HepG2 (cell line): ENCODE data around the gene FECH. TPM values are rescaled to one million over a fixed set of nuclear protein-coding genes. Genes with fewer than 3 reads are reported as not detected.
A peak's percentile ranks its signal among the peaks of the same experiment; 100 is the strongest.

ENCODE experiments used
- ARNT2 ChIP-seq: sonication (generic); formaldehyde crosslinking; IDR thresholded peaks from 2 replicates; pipeline ENCODE4 v1.8.0; 2022; ENCODE audit warnings: mild to moderate bottlenecking, low read depth, missing genetic modification reagents, moderate library complexity
- MTA3 ChIP-seq: sonication (generic); formaldehyde crosslinking; IDR thresholded peaks from 2 replicates; pipeline ENCODE4 v1.4.0; 2020; ENCODE audit warnings: missing genetic modification reagents
- NKX3-1 ChIP-seq: sonication (generic); formaldehyde crosslinking; IDR thresholded peaks from 2 replicates; pipeline ENCODE4 v1.5.0; 2020; ENCODE audit warnings: missing genetic modification reagents
- POLR2AphosphoS2 ChIP-seq: IDR thresholded peaks from 2 replicates; pipeline ENCODE4 v1.6.1; 2011; ENCODE audit warnings: low read depth, low read length, improper control_type of control experiment
- SCMH1 ChIP-seq: sonication (generic); formaldehyde crosslinking; IDR thresholded peaks from 2 replicates; pipeline ENCODE4 v1.9.0; 2021; ENCODE audit warnings: missing genetic modification reagents, mild to moderate bottlenecking, borderline replicate concordance
- TRIM24 ChIP-seq: sonication (generic); formaldehyde crosslinking; IDR thresholded peaks from 2 replicates; pipeline ENCODE4 v1.8.0; 2022; ENCODE audit warnings: mild to moderate bottlenecking, missing genetic modification reagents
- ZC3H13 ChIP-seq: sonication (generic); formaldehyde crosslinking; IDR thresholded peaks from 2 replicates; pipeline ENCODE4 v1.8.1; 2023; ENCODE audit warnings: mild to moderate bottlenecking, missing genetic modification reagents, moderate library complexity
- ZNF318 ChIP-seq: sonication (generic); formaldehyde crosslinking; IDR thresholded peaks from 2 replicates; pipeline ENCODE4 v1.4.0; 2020; ENCODE audit warnings: mild to moderate bottlenecking, missing genetic modification reagents
- ZNF34 ChIP-seq: sonication (generic); formaldehyde crosslinking; IDR thresholded peaks from 2 replicates; pipeline ENCODE4 v1.4.0; 2020; ENCODE audit warnings: mild to moderate bottlenecking, missing genetic modification reagents, borderline replicate concordance
- ZNF512B ChIP-seq: sonication (generic); formaldehyde crosslinking; IDR thresholded peaks from 2 replicates; pipeline ENCODE4 v1.5.1; 2020; ENCODE audit warnings: missing genetic modification reagents, mild to moderate bottlenecking, borderline replicate concordance
- ZNF567 ChIP-seq: sonication (generic); formaldehyde crosslinking; IDR thresholded peaks from 2 replicates; pipeline ENCODE4 v1.8.1; 2023; ENCODE audit warnings: mild to moderate bottlenecking, missing genetic modification reagents, borderline replicate concordance
- ZNF776 ChIP-seq: sonication (generic); formaldehyde crosslinking; IDR thresholded peaks from 2 replicates; pipeline ENCODE4 v1.4.0; 2020; ENCODE audit warnings: mild to moderate bottlenecking, missing genetic modification reagents
- polyA plus RNA-seq, 8 experiments: library from polyadenylated mRNA; depleted of rRNA in 3 of 8; stranded (reverse) in 7 of 8; unstranded in 1 of 8; fragments of >200 nt; fragmentation: Illumina TruSeq in 4 of 8; extraction: Trizol in 4 of 8; gene quantifications; 2 replicates each; pipeline versions ENCODE4 v1.2.1 to v1.2.3, GENCODE V29; 2011 to 2016; ENCODE audit warnings: low read depth in 4 of 8, missing spikeins in 1 of 8, mixed read lengths in 1 of 8; ENCODE audit not compliant: insufficient read depth in 1 of 8
- total RNA-seq, 5 experiments: library from RNA; depleted of rRNA; stranded (reverse); fragments of >200 nt; fragmentation: Illumina TruSeq; extraction: Trizol; gene quantifications; 2 replicates each; pipeline ENCODE4 v1.2.3, GENCODE V29; 2016; ENCODE audit warnings: low read depth in 1 of 5
- TF ChIP-seq, protein P1 (sequence below): IDR thresholded peaks from 2 replicates; pipeline ENCODE4 v1.6.1; 2012; ENCODE audit warnings: low read depth, low read length, improper control_type of control experiment
- TF ChIP-seq, protein P2 (sequence below): sonication (generic); formaldehyde crosslinking; conservative IDR thresholded peaks from 2 replicates; pipeline ENCODE4 v1.4.0; 2020; ENCODE audit warnings: missing genetic modification reagents

Gene FECH
- total and polyA plus RNA-seq, 2 of the 13 experiments (the other 11 are each of a cell fraction or from before 2014, with no cell fraction given): 14.7 to 21.9 TPM

DNA sequence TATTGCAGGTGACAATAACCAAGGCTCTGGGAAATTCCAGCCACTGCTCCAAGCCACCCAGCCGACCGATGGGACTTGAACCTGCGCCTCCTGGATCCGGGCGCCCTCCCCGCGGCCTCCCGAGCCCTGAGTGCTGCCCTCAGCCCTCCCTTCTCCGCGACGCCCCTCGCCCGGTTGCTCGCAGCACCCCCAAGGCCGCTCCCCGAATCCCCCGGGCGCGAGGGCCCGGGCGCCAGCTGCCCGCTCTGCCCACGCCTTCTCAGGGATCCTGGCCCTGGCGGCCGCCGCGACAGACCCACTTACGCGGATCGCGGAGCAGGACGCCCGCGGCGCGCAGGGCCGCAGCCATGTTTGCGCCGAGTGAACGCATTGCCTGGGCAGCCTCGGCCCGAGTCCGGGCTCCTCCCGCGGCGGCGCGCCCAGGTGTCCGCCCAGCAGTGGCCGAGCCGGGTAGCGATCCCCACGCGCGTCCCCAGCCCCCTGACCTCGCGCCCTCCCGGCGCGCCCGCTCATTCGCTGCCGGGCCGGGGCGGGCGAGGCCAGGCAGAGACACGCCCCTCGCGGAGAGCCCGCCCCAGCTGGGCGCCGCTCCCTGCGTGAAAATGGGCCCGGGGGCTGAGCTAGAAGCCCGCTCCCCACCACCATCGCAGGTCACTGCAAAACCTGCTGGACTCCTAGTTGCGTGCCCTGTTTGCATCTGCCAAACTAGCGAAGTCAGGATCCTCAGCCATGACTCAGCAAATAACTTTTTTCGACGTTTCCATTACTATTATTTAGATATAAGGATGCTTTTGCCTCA lies at the start of gene FECH (continued):
- TF ChIP-seq, protein P1, sequence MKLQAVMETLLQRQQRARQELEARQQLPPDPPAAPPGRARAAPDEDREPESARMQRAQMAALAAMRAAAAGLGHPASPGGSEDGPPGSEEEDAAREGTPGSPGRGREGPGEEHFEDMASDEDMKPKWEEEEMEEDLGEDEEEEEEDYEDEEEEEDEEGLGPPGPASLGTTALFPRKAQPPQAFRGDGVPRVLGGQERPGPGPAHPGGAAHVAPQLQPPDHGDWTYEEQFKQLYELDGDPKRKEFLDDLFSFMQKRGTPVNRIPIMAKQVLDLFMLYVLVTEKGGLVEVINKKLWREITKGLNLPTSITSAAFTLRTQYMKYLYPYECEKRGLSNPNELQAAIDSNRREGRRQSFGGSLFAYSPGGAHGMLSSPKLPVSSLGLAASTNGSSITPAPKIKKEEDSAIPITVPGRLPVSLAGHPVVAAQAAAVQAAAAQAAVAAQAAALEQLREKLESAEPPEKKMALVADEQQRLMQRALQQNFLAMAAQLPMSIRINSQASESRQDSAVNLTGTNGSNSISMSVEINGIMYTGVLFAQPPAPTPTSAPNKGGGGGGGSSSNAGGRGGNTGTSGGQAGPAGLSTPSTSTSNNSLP: no peak
- TF ChIP-seq ZNF512B (CRISPR knock-in tag): no peak
- no peak for TF ChIP-seq TRIM24
- no peak for TF ChIP-seq POLR2AphosphoS2
- peak; percentile 59; the same call in 1 of the 2 replicates for TF ChIP-seq ZNF776 (CRISPR knock-in tag)
- TF ChIP-seq ARNT2 (CRISPR knock-in tag): no peak; the same call in 1 of the 2 replicates
- TF ChIP-seq ZNF567: no peak
- TF ChIP-seq MTA3 (CRISPR knock-in tag): no peak
- TF ChIP-seq, protein P2, sequence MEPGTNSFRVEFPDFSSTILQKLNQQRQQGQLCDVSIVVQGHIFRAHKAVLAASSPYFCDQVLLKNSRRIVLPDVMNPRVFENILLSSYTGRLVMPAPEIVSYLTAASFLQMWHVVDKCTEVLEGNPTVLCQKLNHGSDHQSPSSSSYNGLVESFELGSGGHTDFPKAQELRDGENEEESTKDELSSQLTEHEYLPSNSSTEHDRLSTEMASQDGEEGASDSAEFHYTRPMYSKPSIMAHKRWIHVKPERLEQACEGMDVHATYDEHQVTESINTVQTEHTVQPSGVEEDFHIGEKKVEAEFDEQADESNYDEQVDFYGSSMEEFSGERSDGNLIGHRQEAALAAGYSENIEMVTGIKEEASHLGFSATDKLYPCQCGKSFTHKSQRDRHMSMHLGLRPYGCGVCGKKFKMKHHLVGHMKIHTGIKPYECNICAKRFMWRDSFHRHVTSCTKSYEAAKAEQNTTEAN (CRISPR knock-in tag): no peak
- TF ChIP-seq SCMH1 (CRISPR knock-in tag): no peak
- TF ChIP-seq ZNF318 (CRISPR knock-in tag): no peak
- no peak for TF ChIP-seq ZNF34 (CRISPR knock-in tag)
- TF ChIP-seq NKX3-1 (CRISPR knock-in tag): no peak
- TF ChIP-seq ZC3H13 (CRISPR knock-in tag): no peak
